22Rv1 (cell line): ENCODE results near the gene CEACAM3.
"Not testable (repeated sequence)": the region's sequence is repeated elsewhere in the genome, so short reads cannot be mapped to it uniquely, and the experiment has no call there.

Experiments used
- ZFX ChIP-seq: fragments of 450-650 bp; IDR thresholded peaks from 2 replicates; pipeline ENCODE4 v1.6.1; 2017; ENCODE audit warnings: antibody characterized with exemption, borderline replicate concordance
- TF ChIP-seq, protein P1 (sequence below): fragments of 450-650 bp; IDR thresholded peaks from 2 replicates; pipeline ENCODE4 v1.5.1; 2017; ENCODE audit warnings: mild to moderate bottlenecking

DNA sequence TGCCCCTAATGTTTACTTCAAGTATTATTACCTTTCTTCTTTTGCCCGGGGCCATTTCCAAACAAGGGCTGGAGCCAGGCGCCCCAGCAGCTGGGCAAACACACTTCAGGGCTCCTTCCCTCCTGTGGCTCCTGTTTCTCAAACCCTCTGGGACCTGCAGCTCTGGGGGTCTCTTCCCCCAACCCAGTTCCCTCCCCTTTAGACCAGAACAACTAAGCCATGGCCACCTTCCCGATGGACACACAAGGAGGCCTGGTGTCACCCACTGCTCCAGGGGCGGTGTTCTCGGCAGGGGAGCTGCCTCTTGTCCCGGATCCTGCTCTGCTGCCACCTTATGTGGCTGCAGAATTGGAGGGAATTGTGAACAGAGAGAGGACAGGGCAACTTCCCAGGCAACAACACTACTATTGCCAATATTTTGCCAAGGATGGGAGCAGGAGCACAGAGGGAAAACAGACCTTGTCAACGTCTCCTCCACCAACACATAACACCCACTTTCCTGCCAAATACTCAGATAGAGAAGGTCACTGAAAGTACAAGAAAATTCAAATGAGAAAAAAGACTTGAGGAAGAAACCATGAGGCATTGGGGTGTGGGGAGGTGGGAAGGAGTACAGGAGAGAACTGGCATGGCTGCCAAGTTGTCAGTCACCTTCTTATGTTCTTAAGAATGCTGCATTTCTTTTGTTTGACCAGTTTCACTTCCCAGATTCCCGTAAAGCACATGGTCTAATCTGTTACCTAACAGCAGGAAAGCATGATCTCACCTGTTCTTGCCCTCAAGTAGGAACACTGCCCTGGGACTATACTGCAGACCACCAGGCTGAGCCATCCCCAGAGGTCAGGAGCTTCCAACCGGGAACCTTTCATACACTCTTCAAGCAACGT, 45.9 kb upstream of the CEACAM3 start:
- TF ChIP-seq, protein P1, sequence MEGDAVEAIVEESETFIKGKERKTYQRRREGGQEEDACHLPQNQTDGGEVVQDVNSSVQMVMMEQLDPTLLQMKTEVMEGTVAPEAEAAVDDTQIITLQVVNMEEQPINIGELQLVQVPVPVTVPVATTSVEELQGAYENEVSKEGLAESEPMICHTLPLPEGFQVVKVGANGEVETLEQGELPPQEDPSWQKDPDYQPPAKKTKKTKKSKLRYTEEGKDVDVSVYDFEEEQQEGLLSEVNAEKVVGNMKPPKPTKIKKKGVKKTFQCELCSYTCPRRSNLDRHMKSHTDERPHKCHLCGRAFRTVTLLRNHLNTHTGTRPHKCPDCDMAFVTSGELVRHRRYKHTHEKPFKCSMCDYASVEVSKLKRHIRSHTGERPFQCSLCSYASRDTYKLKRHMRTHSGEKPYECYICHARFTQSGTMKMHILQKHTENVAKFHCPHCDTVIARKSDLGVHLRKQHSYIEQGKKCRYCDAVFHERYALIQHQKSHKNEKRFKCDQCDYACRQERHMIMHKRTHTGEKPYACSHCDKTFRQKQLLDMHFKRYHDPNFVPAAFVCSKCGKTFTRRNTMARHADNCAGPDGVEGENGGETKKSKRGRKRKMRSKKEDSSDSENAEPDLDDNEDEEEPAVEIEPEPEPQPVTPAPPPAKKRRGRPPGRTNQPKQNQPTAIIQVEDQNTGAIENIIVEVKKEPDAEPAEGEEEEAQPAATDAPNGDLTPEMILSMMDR, result not testable (repeated sequence)
- TF ChIP-seq ZFX, result not testable (repeated sequence)
